HG02759 (cell line): ENCODE measurements around the gene C7orf33.
A peak's percentile ranks its signal among the peaks of the same experiment; 100 is the strongest.
"Not testable (repeated sequence)": the region's sequence is repeated elsewhere in the genome, so short reads cannot be mapped to it uniquely, and the experiment has no call there.

ENCODE experiments used
- ATAC-seq: cut with Tn5 transposase; IDR thresholded peaks from one replicate; pipeline ENCODE4 v1.9.1; 2021; ENCODE audit warnings: mild to moderate bottlenecking, moderate library complexity; ENCODE audit not compliant: unreplicated experiment

Gene C7orf33

GRCh38 chr7:148579366-148579765 is 11.2 kb upstream of the C7orf33 start:
- no peak for ATAC-seq

GRCh38 chr7:148580446-148580845 is 10.1 kb upstream of the C7orf33 start:
- no peak for ATAC-seq

GRCh38 chr7:148581624-148582023 is 8.9 kb upstream of the C7orf33 start:
- no peak for ATAC-seq

DNA sequence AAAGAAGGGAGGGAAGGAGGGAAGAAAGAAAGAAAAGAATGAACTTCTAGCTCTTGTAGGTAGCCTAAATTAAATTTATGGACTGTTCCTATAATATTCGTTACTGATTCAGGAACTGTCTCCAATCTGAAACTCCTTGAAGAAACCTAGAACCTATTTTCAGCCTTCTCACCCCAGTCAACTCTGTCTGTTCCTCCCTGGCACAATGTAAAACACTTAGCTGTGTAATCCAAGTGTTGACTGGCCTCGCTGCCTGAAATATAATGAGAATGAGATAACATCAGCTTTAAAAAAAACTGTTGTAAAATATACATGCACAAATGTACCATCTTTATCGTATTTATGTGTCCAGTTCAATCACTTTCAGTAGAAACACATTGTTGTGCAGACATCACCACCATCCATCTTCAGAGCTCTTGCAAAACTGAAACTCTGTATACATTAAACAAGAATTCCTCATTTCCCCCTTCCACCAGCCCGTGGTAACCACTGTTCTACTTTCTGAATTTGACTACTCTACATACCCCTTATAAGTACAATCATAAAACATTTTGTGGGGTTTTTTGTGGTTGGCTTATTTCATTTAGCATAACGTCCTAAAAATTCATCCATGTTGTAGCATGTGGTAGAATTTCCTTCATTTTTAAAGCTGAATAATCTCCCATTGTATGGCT is 6.3 kb upstream of the C7orf33 start:
- peak; percentile 91 for ATAC-seq

DNA sequence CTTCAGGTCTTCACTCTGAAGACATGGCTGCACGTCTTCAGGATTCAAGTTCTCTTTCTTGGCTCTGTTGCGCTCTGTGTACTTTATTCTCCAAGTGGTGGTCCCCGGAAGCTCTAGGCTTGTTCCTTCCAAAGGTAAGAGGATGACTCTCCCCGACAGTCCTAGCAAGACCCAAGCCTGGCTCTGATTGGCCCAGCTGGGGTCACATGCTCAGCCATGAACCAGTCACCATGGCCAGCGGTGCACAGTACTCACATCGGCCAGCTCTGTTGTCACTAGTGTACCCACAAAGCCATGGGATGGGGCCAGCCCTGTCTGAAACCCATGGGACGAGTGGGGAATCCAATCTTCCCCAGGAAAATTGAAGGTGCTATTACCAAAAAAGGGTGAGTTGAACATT is 5.2 kb upstream of the C7orf33 start:
- no peak for ATAC-seq

GRCh38 chr7:148587076-148587475 is 3.5 kb upstream of the C7orf33 start:
- no peak for ATAC-seq

DNA sequence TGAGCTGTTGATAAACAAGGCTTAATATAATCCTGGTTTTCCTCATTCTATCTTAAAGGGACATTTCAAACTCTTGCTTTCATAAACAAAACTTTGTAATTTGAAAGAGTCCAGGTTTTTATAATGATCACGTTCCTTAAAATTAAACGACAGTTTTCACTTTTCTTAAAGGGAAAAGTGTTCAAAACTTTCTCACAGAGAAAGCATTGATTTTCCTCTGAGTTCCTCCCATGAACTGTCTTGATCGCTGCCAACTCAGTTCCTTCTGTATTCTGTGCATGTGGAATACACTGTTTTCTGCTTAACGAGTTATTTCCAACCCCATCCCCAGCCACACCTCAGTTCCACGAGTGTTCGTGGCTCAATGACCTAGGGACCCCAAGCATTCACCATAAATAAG is 2.4 kb upstream of the C7orf33 start:
- ATAC-seq = no peak

- ATAC-seq = no peak
Observed at GRCh38 chr7:148588670-148589131, 1.9 kb upstream of the C7orf33 start.

DNA sequence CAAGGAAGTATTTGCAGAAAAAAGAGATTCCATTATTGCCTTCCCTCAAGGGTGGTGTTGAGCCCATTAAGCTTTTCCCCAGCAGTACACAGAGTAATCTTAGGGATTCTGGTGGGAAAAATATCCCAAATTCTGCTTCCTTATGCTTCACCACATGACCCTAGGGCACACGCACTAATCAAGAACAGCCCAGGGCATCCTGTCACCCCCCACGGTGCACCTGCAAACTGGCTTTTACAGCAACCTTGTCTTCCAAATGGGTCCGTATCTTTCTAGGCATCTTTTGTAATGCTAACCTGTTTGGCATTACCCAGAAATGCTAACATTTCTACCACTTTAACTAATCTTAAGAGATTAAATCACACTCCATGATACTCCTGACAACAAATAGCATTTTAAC is 926 bp upstream of the C7orf33 start:
- no peak for ATAC-seq

- ATAC-seq = not testable (repeated sequence)
Observed at GRCh38 chr7:148596354-148596753, 5.8 kb downstream of the C7orf33 start.

DNA sequence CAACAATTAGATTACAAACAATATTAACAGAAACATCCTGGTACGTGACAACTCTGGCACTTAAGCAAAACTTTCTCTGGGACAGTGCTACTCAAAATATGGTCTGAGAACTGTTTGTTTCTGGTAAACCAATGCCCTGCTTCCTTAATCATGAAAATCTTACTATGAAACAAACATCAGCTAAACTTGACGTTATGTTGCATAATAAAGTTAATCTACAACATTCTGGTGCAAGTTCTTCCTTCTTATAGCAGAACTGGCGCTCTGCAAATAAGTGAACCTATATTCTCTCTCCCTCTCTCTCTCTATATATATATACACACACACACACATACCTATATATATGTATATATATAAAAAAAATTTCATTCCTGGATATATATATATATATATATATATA is 7.8 kb downstream of the C7orf33 start:
- no peak for ATAC-seq

DNA sequence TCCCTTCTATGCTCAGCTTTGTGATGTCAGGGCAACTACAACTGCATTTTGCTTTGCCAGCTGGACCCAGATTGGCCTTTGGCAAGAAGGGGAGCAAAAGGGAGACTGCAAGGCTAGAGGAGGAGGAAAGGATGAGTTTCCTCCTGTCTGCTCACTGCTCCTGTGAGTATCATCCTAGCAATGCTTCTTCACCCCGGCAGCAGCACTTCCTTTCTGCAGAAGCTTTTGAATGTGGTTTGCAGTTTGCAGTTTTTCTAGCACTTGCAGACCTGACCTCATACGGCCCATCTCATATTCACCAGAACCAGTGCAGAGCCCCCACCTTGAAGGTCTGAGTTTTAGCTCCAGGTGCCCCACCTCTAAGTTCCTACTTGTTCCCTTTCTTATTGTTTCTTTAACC is 14.8 kb downstream of the C7orf33 start:
- no peak for ATAC-seq

DNA sequence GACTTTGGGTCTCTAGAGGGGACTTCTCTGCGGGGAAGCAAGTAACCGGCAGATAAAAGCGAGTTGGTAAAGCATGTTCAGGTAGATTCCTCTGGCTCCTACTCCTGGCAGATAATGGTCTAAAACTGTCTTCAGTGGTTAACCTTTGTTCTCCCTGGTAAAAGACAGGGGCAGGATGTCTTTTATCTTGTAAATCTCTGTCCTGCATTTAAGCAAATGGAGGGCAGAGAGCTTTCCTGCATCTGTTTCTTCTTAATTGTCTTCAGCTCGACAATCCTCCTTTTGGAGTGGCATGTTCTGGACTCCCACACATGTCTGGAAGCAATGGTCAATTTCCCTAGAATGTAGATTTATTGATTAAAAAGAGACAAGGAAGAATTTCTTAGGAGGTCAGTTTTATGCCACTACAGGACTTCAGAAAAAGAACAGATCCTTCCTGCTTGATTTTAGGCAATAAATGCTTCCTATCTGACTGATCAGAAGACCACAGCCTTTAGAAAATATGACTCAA is 16.6 kb downstream of the C7orf33 start:
- no peak for ATAC-seq

- ATAC-seq = no peak
Observed at GRCh38 chr7:148609045-148609725, 18.6 kb downstream of the C7orf33 start.

GRCh38 chr7:148611692-148612091 is 21.1 kb downstream of the C7orf33 start:
- no peak for ATAC-seq

- no peak for ATAC-seq
Observed at GRCh38 chr7:148615085-148615730, 24.6 kb downstream of the C7orf33 start.

DNA sequence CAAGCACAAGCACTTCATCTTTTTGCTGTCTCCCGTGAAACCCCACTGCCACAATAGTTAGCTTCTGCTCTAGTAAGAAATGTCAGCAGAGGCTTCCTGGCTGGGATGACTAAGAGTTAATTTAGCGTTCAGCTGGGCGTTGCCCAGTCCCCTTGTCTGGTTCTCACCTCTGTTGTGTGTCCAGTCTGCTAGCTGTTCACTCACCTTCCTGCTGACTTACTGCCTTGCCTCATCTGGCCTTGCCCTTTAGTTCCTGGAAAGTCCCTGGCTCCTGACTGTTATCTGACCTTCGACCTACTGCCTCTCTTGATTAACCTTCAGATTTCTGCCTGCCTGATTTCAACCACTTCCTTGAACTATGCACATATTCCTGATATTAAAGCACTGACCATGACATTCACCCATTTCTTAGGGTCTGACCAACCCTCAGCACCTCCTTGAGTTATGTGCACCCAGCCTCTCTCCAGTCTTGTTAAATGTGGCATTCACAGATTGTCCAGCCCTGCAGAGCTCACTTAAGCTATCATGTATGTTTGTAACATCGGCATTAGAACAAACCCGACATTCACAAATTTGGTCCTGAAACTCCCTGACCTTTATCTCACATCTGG is 30.3 kb downstream of the C7orf33 start:
- ATAC-seq = no peak

DNA sequence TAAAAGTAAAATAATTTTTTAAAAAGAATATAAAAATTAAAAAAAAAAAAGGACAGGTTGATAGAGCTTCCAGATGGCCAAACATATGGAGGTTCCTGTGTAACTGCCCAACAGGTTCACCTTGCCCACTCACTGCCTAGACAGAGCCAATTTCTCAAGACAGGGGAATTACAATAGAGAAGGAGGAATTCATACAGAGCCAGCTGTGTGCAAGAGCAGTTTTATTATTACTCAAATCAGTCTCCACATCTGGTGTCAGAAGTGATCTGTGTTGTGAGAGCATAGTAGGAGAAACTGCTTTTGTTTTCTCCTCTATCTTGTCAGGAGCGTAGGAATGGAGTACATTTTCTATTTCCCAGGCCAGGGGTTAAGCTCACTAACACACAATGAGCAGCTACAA is 31.0 kb downstream of the C7orf33 start:
- no peak for ATAC-seq

- ATAC-seq = no peak
Observed at GRCh38 chr7:148622887-148623585, 32.5 kb downstream of the C7orf33 start.

- no peak for ATAC-seq
Observed at GRCh38 chr7:148623586-148624282, 33.2 kb downstream of the C7orf33 start.
